HG02678 (cell line): Measurements from ENCODE around the gene DNAH10.
"Not testable (repeated sequence)": the region's sequence is repeated elsewhere in the genome, so short reads cannot be mapped to it uniquely, and the experiment has no call there.

Experiments
- ATAC-seq: cut with Tn5 transposase; IDR thresholded peaks from one replicate; pipeline ENCODE4 v1.9.1; 2021; ENCODE audit warnings: mild to moderate bottlenecking, moderate library complexity; ENCODE audit not compliant: unreplicated experiment

Gene DNAH10

DNA sequence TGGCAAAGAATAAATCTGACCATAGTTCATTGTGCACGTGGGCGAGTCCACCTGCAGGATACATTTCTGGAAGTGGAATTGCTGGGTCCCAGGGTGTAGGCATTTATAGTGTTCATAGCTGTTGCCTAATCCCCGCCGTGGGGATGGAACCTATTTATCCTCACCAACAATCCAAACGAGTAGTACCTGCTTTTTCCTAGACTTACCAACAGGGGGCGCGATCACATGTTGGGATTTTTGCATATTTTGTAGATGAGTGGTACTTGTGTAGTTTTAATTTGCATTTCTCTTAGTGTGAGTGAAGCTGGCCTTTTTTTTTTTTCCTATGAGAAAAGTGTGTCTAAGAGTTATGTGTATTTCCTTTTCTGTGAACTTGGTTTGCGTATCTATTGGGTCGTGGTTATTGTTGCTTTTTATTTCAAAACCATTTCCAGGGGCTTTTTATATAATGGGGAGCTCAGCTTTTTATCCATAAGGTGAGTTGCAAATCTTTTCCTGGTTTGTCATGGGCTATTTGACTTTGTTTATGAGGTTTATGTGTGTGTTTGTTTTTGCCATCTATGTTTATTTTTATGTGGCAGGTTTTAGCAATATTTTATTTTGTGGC lies 143.3 kb downstream of the DNAH10 start:
- no peak for ATAC-seq

GRCh38 chr12:123906711-123907420 lies 144.8 kb downstream of the DNAH10 start:
- no peak for ATAC-seq

DNA sequence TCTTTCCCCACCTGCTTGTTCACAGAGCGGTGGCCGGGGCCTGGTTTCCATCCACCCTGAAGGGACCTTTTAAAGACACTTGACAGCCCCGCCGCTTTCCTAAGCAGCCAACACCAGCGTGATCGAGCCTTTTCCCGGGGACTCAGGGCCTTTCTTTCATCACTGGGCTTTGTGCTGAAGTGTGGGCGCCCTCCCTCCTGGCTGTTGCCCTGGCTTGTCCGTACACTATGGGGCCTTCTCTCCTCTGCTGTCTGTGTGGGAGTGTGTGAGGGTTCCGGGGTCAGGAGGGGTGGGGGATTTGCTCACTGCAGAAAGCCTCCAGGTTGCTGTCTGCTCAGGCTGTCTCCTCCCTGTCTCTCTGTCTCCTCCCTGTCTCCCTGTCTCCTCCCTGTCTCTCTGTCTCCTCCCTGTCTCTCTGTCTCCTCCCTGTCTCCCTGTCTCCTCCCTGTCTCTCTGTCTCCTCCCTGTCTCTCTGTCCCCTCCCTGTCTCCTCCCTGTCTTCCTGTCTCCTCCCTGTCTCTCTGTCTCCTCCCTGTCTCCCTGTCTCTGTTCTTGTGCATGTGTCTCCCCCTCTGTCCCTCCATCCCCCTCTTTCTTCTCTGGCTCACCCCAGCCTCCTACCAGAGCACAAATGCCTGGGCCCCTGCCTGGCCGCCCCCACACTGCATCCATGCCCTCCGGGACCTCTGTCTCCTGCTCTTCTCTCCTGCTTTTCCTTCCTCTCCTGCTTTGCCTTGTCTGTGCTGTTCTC lies 145.8 kb downstream of the DNAH10 start:
- no peak for ATAC-seq

- ATAC-seq, result no peak
Observed at GRCh38 chr12:123908884-123909725, 147.0 kb downstream of the DNAH10 start.

DNA sequence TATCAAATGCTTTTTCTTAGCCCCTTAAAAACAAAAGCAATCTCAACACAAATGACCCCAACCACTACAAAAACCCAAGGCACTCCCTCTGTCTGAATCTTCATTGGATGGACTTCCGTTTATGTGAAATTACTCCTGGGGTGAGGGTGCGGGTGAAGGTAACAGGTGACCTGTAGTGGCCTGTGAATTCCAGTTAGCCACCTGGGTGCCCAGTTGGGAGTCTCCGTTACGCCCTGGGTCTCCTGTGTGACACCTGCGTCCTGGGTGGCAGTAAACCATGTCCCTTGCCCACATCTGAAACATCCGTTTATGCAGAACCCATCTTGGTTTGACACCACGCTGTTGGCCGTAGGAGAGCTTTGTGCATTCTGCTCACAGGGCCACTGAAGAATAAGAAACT lies 148.0 kb downstream of the DNAH10 start:
- no peak for ATAC-seq

DNA sequence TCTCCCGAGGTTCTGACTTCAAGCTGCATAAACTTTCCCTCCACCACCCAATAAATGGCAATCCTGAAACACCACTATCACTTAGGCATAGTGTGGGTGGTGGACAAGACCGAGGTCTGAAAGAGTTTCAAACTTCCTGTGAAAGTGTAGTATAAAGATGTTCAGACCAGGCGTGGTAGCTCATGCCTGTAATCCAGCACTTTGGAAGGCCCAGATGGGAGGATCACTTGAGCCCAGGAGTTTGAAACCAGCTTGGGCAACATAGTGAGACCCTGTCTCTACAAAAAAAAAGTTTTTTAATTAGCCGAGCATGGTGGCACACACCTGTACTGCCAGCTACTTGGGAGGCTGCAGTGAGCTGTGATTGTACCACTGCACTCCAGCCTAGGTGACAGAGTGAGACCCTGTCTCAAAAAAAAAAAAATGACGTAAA lies 148.7 kb downstream of the DNAH10 start:
- ATAC-seq, result no peak

- ATAC-seq, result not testable (repeated sequence)
Observed at GRCh38 chr12:123911672-123912409, 149.7 kb downstream of the DNAH10 start.

- ATAC-seq, result no peak
Observed at GRCh38 chr12:123912415-123913380, 150.6 kb downstream of the DNAH10 start.

DNA sequence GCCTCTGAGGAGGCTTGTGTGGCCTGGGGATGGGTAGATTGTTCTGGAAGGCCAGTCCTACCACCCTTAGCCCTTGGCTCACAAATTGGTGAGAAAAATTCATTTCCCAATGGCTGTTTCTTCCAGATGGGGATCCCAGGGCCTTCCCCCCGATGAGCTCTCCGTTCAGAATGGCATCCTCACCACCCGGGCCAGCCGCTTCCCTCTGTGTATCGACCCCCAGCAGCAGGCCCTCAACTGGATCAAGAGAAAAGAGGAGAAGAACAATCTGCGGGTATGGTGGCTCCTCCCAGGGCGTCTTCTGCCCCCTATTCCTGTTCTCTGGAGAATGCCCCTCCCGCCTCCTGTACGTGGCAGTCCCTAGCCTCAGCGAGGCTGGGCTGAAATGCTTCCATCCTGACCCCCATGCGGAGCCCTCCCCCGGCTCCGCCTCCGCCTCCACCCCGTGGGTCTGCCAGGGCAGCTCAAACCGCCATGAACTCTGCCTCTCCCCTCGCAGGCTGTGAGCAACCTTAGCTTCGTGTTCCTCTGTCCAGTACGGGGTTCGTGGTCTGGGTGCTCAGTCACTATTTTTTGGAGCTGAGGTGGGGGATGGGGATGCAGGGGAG lies 152.7 kb downstream of the DNAH10 start:
- no peak for ATAC-seq

GRCh38 chr12:123916729-123917128 lies 154.6 kb downstream of the DNAH10 start:
- ATAC-seq, result no peak

- no peak for ATAC-seq
Observed at GRCh38 chr12:123917337-123917850, 155.3 kb downstream of the DNAH10 start.

GRCh38 chr12:123919980-123920360 lies 157.9 kb downstream of the DNAH10 start:
- ATAC-seq, result no peak

DNA sequence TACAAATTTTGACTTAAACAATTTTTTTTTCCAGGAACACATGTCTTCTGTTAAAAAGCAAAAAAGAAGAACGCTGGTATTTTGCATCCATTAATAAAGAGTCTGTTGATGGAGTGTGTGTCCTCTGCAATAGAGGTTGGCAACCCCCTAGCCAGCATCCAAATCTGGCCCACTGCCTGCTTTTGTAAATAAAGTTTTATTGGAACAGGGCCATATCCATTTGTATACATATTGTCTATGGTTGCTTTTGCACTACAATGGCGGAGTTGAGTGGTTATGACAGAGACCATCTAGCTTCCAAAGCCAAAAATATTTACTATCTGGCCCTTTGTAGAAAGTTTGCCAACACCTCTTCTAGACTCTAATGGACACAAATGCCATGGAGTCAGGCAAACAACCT lies 160.9 kb downstream of the DNAH10 start:
- no peak for ATAC-seq

DNA sequence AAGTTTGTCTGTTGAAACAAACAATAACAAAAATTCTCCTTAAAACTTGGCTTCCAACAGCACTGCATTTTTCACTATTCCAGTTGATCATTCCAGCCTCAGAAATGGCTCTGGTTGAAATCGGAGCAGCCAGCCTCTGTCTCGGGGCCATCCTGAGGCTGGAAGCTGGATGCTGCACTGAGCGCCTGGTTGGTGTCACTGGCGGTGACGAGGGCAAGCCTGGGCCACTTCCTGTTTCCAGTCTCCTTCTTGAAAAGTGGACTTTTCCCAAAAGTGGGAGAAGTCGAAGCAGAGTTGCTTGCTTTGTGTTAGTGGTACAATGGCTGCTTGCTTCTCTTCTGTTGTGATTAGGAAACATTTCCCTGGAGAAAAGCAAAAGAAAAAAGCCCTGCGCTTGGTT lies 161.8 kb downstream of the DNAH10 start:
- no peak for ATAC-seq

DNA sequence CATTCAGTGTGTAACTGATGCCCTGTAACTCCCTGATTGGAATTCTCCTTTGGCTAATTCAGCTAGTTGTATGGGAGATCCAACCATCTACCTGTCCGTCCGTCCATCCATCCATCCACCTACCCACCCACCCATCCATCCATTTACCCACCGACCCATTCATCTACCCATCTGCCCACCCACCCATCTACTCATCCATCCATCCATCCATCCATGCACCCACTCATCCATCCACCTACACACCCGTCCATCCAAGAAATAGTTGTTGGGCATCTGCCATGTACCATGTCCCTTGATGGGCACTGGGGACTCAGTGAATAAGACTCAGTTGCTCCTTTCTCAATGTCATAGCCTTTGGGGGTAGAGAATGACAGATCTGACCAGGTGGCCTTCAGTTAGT lies 162.4 kb downstream of the DNAH10 start:
- ATAC-seq, result no peak

- ATAC-seq, result no peak
Observed at GRCh38 chr12:123928274-123928865, 166.3 kb downstream of the DNAH10 start.

DNA sequence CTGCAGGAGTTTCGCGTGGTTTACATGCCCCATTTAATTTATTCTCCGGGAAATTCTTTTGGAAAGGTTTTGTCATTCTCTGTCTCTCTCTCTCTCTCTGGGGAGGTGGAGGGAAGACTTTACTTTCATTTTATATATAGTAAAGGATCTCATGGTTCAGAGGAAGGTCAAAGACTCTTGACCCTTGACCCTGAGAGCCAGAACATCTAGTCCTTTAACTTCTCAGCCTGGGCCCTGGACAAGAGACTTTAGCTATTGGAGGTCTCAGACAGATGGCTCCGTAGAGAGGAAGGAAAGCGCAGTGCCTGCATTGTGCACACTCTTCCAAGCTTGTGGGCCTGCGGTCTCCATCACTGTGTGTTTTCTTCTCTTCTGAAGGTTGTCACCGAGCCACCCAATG lies 166.8 kb downstream of the DNAH10 start:
- no peak for ATAC-seq

DNA sequence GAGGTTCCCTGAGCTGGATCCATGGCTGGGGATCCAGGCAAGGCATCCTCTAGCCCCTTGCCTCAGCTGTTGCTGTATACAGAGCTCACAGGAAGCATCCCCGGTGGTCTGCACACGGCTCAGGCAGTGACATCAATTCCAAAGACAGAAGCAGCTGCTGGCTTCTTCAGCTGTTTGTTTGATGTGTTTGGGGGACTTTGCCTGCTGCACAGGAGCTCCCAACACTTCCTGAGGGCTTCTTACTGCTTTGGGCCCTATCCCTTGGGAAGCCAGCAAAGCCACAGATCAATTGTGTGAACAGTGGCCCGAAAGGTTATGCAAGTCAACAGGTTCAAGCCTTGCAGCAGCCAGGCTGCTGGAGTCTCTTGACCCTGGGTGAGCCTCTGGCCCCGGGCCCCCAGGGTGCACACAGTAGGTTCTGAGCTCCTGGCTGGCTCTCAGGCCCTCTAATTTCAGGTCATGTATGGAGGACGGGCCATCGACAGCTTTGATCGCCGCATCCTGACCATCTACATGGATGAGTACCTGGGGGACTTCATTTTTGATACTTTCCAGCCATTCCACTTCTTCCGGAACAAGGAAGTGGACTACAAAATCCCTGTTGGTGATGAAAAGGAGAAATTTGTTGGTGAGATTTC lies 168.0 kb downstream of the DNAH10 start:
- ATAC-seq, result no peak
